GM12878 (cell line): ENCODE data around the gene RPL3. TPM values are rescaled to one million over a fixed set of nuclear protein-coding genes. Genes with fewer than 3 reads are reported as not detected.

Experiments
- ATAC-seq: fragments of 200-7000 bp; cut with Tn5 transposase; 3 replicates; pipeline ENCODE4 v1.9.1; 2020; ENCODE audit warnings: mild to moderate bottlenecking, moderate library complexity
- BruUV-seq: library from RNA; stranded (reverse); fragments of 400-500 nt; replicated peaks from 2 replicates; lab custom pipeline; 2021; lab: Mats Ljungman, UMichigan
- CTCF ChIA-PET: fragments of 300-600 bp; sonication (Branson Sonifier 250); formaldehyde crosslinking; extraction: SDS; loops from one replicate; lab custom pipeline; 2021; ENCODE audit warnings: inconsistent platforms; lab: Yijun Ruan, JAX
- POLR2A ChIA-PET: fragments of 350-600 bp; formaldehyde crosslinking; extraction: SDS; loops from one replicate; lab custom pipeline; 2021; ENCODE audit warnings: inconsistent platforms; lab: Charles Lee
- RAD21 ChIA-PET: fragments of 300-600 bp; sonication (Branson Sonifier 250); formaldehyde crosslinking; loops from one replicate; lab custom pipeline; 2023; ENCODE audit warnings: antibody characterized with exemption; ENCODE audit not compliant: unreplicated experiment; lab: Charles Lee
- SMC1A ChIA-PET: fragments of 300-600 bp; sonication (Branson Sonifier 250); formaldehyde crosslinking; loops from one replicate; lab custom pipeline; 2023; ENCODE audit not compliant: unreplicated experiment, uncharacterized antibody; lab: Charles Lee
- DNase-seq: peaks from one replicate; pipeline ENCODE4 v3.0.0-alpha.2; 2011; ENCODE audit warnings: low read depth, low spot score
- FAIRE-seq: peaks from 3 replicates; lab custom pipeline; 2011; peaks lifted over from hg19 to GRCh38; lab: Jason Lieb, UNC
- H2AFZ ChIP-seq: 2 replicates; pipeline ENCODE4 v1.6.0; 2011; ENCODE audit warnings: low read depth, low read length, control low read depth; ENCODE audit not compliant: control insufficient read depth
- H3K27ac ChIP-seq: 2 replicates; pipeline ENCODE4 v1.5.1; 2011; ENCODE audit warnings: control low read depth; ENCODE audit not compliant: control insufficient read depth, insufficient read depth
- H3K27me3 ChIP-seq, 2 experiments: replicated peaks in 1 of 2; 2 replicates each; pipeline versions ENCODE4 v1.6.0 to v1.6.1; 2011; ENCODE audit warnings: low read length in 1 of 2; ENCODE audit not compliant: control insufficient read depth in 2 of 2, insufficient read depth in 2 of 2
- H3K36me3 ChIP-seq, 2 experiments: 2 replicates each; pipeline ENCODE4 v1.5.1; 2011; ENCODE audit warnings: low read length in 1 of 2; ENCODE audit not compliant: control insufficient read depth in 2 of 2, insufficient read depth in 2 of 2
- H3K4me1 ChIP-seq: 2 replicates; pipeline ENCODE4 v1.6.1; 2011; ENCODE audit warnings: mild to moderate bottlenecking, low read length, moderate library complexity, mixed read lengths; ENCODE audit not compliant: control insufficient read depth, insufficient read depth
- H3K4me2 ChIP-seq: 2 replicates; pipeline ENCODE4 v1.6.0; 2011; ENCODE audit warnings: control low read depth; ENCODE audit not compliant: control insufficient read depth, insufficient read depth
- H3K4me3 ChIP-seq: fragments of 200-600 bp; sonication (generic); 2 replicates; pipeline ENCODE4 v1.5.1; 2016
- H3K79me2 ChIP-seq: 2 replicates; pipeline ENCODE4 v1.6.0; 2011; ENCODE audit warnings: low read length; ENCODE audit not compliant: control insufficient read depth, insufficient read depth
- H3K9ac ChIP-seq: 2 replicates; pipeline ENCODE4 v1.8.0; 2011; ENCODE audit warnings: low read length, control low read depth, mixed read lengths; ENCODE audit not compliant: control insufficient read depth, insufficient read depth
- H3K9me3 ChIP-seq: replicated peaks from 3 replicates; pipeline ENCODE4 v1.5.1; 2011; ENCODE audit warnings: mild to moderate bottlenecking, low read length; ENCODE audit not compliant: control insufficient read depth, insufficient read depth
- H4K20me1 ChIP-seq: 2 replicates; pipeline ENCODE4 v1.6.0; 2011; ENCODE audit not compliant: control insufficient read depth, insufficient read depth
- IRF4 ChIP-seq: IDR thresholded peaks from 2 replicates; pipeline ENCODE4 v1.6.1; 2011; ENCODE audit warnings: low read depth, low read length
- SIN3A ChIP-seq: IDR thresholded peaks from 2 replicates; pipeline ENCODE4 v1.6.1; 2012; ENCODE audit warnings: low read depth, low read length, improper control_type of control experiment
- whole genome bisulfite sequencing: methylation state at CpG from one replicate; pipeline ENCODE4 v1.1.6; 2016; ENCODE audit warnings: low lambda C conversion rate; ENCODE audit not compliant: insufficient replicate concordance, insufficient coverage; ENCODE audit errors: missing lambda C conversion rate; 5-methylcytosine and 5-hydroxymethylcytosine counted together
- in situ Hi-C: fragments of 300-500 bp; cut with MboI; formaldehyde crosslinking; loops from 9 replicates; pipeline ENCODE4 v1.14.3; 2018; ENCODE audit warnings: mixed read lengths
- intact Hi-C: fragments of 100-400 bp; cut with micrococcal nuclease; formaldehyde crosslinking; loops from one replicate; pipeline ENCODE4 v1.14.2; 2022; ENCODE audit not compliant: unreplicated experiment
- polyA plus RNA-seq, 11 experiments: library from polyadenylated mRNA; depleted of rRNA in 4 of 11; unstranded in 6 of 11; stranded (reverse) in 5 of 11; fragments of >200 nt; fragmentation: Nextera tagmentation in 4 of 11; fragmentation: Illumina TruSeq in 1 of 11; extraction: Ambion mirVana in 4 of 11; extraction: Trizol in 1 of 11; gene quantifications; 1 replicate in 1 of 11; 2 replicates in 10 of 11; pipeline versions ENCODE4 v1.2.1 to v1.2.3, GENCODE V29; 2011 to 2016; ENCODE audit warnings: inconsistent platforms in 2 of 11, missing spikeins in 2 of 11, low read depth in 1 of 11
- total RNA-seq, 4 experiments: library from RNA; depleted of rRNA in 3 of 4; stranded (reverse); fragments of >200 nt in 3 of 4; fragmentation: Illumina TruSeq in 1 of 4; extraction: Trizol in 1 of 4; gene quantifications; 2 replicates each; pipeline versions ENCODE4 v1.2.1 to v1.2.3, GENCODE V29; 2013 to 2021
- TF ChIP-seq, protein P1 (sequence below), 3 experiments: IDR thresholded peaks in 2 of 3; conservative IDR thresholded peaks in 1 of 3; 2 replicates each; pipeline ENCODE4 v1.5.1; 2011; ENCODE audit warnings: low read depth in 3 of 3, low read length in 3 of 3, mild to moderate bottlenecking in 3 of 3, control low read depth in 2 of 3, moderate library complexity in 2 of 3, inconsistent platforms in 1 of 3, mixed read lengths in 1 of 3; ENCODE audit not compliant: control insufficient read depth in 2 of 3, insufficient read depth in 1 of 3; ENCODE audit errors: extremely low read depth in 1 of 3
- TF ChIP-seq, protein P2 (sequence below): fragments of 150-350 bp; IDR thresholded peaks from 2 replicates; pipeline ENCODE4 v1.6.1; 2016; ENCODE audit warnings: low read depth, low read length

The RPL3 gene
- total and polyA plus RNA-seq, 10 of the 15 experiments (the other 5 are each of a cell fraction or from before 2014, with no cell fraction given) = 1,534 to 6,791 (median 3,992) TPM

DNA sequence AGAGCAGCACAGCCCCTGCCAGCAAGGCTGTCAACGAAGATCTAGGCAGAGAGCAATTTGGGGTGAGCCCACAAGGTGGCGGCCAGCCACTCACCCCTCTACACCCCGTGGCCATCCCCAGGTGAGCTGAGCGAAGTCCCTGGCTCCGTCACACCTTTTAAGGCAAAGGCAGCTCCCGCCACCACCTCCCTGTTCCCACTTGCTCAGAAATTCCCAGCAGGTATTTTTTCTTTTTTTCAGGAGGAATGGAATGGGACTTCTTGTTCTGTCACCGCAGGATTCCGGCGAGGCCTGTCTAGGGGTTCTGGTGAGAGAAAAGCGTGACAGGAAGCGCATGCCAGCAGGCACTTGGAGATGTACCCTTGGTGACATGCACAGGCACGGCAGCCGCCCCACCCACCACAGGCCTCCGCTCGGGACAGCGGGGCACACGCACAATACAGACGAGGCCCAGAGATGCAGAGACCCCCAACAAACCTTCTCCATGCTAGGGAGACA lies 10.0 kb downstream of the RPL3 start:
- no peak overlapping the region for H3K27ac ChIP-seq
- no peak overlapping the region for H3K9ac ChIP-seq
- in situ Hi-C loops = no loop called here
- DNase-seq = no peak
- no peaks in the 10 kb centered on the region for H3K9me3 ChIP-seq
- peaks cover 6% of the 10 kb centered on the region for H3K79me2 ChIP-seq
- FAIRE-seq = no peak
- no peak overlapping the region for H3K4me2 ChIP-seq
- WGBS = 87% methylated on average over 18 of the region's 18 CpGs
- TF ChIP-seq SIN3A (no peak), IRF4 (no peak)
- TF ChIP-seq, protein P1, sequence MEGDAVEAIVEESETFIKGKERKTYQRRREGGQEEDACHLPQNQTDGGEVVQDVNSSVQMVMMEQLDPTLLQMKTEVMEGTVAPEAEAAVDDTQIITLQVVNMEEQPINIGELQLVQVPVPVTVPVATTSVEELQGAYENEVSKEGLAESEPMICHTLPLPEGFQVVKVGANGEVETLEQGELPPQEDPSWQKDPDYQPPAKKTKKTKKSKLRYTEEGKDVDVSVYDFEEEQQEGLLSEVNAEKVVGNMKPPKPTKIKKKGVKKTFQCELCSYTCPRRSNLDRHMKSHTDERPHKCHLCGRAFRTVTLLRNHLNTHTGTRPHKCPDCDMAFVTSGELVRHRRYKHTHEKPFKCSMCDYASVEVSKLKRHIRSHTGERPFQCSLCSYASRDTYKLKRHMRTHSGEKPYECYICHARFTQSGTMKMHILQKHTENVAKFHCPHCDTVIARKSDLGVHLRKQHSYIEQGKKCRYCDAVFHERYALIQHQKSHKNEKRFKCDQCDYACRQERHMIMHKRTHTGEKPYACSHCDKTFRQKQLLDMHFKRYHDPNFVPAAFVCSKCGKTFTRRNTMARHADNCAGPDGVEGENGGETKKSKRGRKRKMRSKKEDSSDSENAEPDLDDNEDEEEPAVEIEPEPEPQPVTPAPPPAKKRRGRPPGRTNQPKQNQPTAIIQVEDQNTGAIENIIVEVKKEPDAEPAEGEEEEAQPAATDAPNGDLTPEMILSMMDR (IDR thresholded peaks at IDR 0.05 in 2 of 3, conservative IDR thresholded peaks at IDR 0.05 in 1 of 3; ENCODE audit: control insufficient read depth in 2 of 3, extremely low read depth in 1 of 3, insufficient read depth in 1 of 3, low read depth in 3 of 3, low read length in 3 of 3) = peak in 2 of 3 experiments; percentile 16 to 36; a peak in 2 of 6 replicates
- TF ChIP-seq, protein P2, sequence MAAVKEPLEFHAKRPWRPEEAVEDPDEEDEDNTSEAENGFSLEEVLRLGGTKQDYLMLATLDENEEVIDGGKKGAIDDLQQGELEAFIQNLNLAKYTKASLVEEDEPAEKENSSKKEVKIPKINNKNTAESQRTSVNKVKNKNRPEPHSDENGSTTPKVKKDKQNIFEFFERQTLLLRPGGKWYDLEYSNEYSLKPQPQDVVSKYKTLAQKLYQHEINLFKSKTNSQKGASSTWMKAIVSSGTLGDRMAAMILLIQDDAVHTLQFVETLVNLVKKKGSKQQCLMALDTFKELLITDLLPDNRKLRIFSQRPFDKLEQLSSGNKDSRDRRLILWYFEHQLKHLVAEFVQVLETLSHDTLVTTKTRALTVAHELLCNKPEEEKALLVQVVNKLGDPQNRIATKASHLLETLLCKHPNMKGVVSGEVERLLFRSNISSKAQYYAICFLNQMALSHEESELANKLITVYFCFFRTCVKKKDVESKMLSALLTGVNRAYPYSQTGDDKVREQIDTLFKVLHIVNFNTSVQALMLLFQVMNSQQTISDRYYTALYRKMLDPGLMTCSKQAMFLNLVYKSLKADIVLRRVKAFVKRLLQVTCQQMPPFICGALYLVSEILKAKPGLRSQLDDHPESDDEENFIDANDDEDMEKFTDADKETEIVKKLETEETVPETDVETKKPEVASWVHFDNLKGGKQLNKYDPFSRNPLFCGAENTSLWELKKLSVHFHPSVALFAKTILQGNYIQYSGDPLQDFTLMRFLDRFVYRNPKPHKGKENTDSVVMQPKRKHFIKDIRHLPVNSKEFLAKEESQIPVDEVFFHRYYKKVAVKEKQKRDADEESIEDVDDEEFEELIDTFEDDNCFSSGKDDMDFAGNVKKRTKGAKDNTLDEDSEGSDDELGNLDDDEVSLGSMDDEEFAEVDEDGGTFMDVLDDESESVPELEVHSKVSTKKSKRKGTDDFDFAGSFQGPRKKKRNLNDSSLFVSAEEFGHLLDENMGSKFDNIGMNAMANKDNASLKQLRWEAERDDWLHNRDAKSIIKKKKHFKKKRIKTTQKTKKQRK = no peak
- TF ChIP-seq, all 136 proteins: peak for 1
- Histone ChIP-seq H3K4me1 (peaks cover 18% of the 10 kb centered on the region), H3K4me3 (no peak overlapping the region), H3K27me3 (no peaks in the 10 kb centered on the region), H3K36me3 (peaks cover 24 to 29% of the 10 kb centered on the region in 2 experiments), H4K20me1 (peaks cover 7% of the 10 kb centered on the region), H2AFZ (no peak overlapping the region)
- RAD21 ChIA-PET = interaction anchor here (1.3 to 1.6 kb wide), 4 partner anchors 94 to 160 kb away, joined by 3 to 6 read pairs (median 5); no protein-coding TSS in a partner anchor
- SMC1A ChIA-PET = interaction anchor here (1.5 to 3.0 kb wide), 4 partner anchors 9 to 219 kb away, joined by 4 to 25 read pairs (median 10); no protein-coding TSS in a partner anchor
- POLR2A ChIA-PET = no interaction called here
- no peak for ATAC-seq
- BruUV-seq = no TSS peak
- intact Hi-C loops = no loop called here
- CTCF ChIA-PET = interaction anchor here (0.6 to 4.6 kb wide), 5 partner anchors 9 to 220 kb away, joined by 3 to 100 read pairs (median 4); no protein-coding TSS in a partner anchor
